HFFc6 (cell line): ENCODE measurements around the gene RAB25. TPM values are rescaled to one million over a fixed set of nuclear protein-coding genes. Genes with fewer than 3 reads are reported as not detected.
A peak's percentile ranks its signal among the peaks of the same experiment; 100 is the strongest.

Source experiments
- DNase-seq: peaks from one replicate; pipeline ENCODE4 v3.0.0-alpha.2; 2018
- H3K27ac Mint-ChIP-seq: 2 replicates; pipeline ENCODE4 v1.8.0; 2020; ENCODE audit warnings: mild to moderate bottlenecking, mixed read lengths
- H3K27me3 Mint-ChIP-seq: 2 replicates; pipeline ENCODE4 v1.8.0; 2021; ENCODE audit warnings: mild to moderate bottlenecking, moderate library complexity, mixed read lengths; ENCODE audit not compliant: insufficient read depth
- H3K36me3 Mint-ChIP-seq: 2 replicates; pipeline ENCODE4 v1.8.0; 2021; ENCODE audit warnings: low read depth, mixed read lengths
- H3K4me1 Mint-ChIP-seq: 2 replicates; pipeline ENCODE4 v1.8.0; 2020; ENCODE audit warnings: low read depth, mixed read lengths
- H3K4me3 Mint-ChIP-seq: 2 replicates; pipeline ENCODE4 v1.8.0; 2020; ENCODE audit warnings: mild to moderate bottlenecking, moderate library complexity, mixed read lengths
- H3K9me3 Mint-ChIP-seq: 2 replicates; pipeline ENCODE4 v1.8.0; 2020; ENCODE audit warnings: mild to moderate bottlenecking, mixed read lengths
- CTCF ChIP-seq: fragments of 200-600 bp; sonication (generic); IDR thresholded peaks from 2 replicates; pipeline ENCODE4 v1.5.0; 2021; ENCODE audit warnings: antibody characterized with exemption, mild to moderate bottlenecking
- total RNA-seq, 6 experiments: library from RNA; stranded (reverse); fragmentation: NEBNext Ultra II Directional; extraction: Animal tissue kit (Norgen Biotek cat#: 25700); gene quantifications; 2 replicates in 1 of 6; 3 replicates in 5 of 6; pipeline ENCODE4 v1.2.3, GENCODE V29; 2021

Gene RAB25
- total RNA-seq, 6 experiments from 2014 or later, result not detected

- no peak for TF ChIP-seq CTCF
- no peak for DNase-seq
- Mint-ChIP-seq H3K4me3 (no peak overlapping the region), H3K9me3 (no peaks in the 10 kb centered on the region), H3K36me3 (no peaks in the 10 kb centered on the region; the same call in 1 of the 2 replicates), H3K4me1 (peaks cover 83% of the 10 kb centered on the region), H3K27ac (peak overlapping the region; percentile 64), H3K27me3 (peaks cover 8% of the 10 kb centered on the region)
Observed at GRCh38 chr1:156100205-156100995, 39.4 kb downstream of the RAB25 start.

- peaks cover 83% of the 10 kb centered on the region for H3K4me1 Mint-ChIP-seq
- no peak overlapping the region for H3K4me3 Mint-ChIP-seq
- no peaks in the 10 kb centered on the region for H3K9me3 Mint-ChIP-seq
- H3K36me3 Mint-ChIP-seq, result no peaks in the 10 kb centered on the region; the same call in 1 of the 2 replicates
- TF ChIP-seq CTCF, result no peak
- peaks cover 5% of the 10 kb centered on the region for H3K27me3 Mint-ChIP-seq
- H3K27ac Mint-ChIP-seq, result peak overlapping the region; percentile 99
- DNase-seq, result no peak
Observed at GRCh38 chr1:156101880-156102279, 40.9 kb downstream of the RAB25 start.

- H3K4me3 Mint-ChIP-seq, result peak overlapping the region; percentile 82
- peak; percentile 41 for DNase-seq
- peaks cover 84% of the 10 kb centered on the region for H3K4me1 Mint-ChIP-seq
- no peaks in the 10 kb centered on the region for H3K9me3 Mint-ChIP-seq
- H3K27ac Mint-ChIP-seq, result peak overlapping the region; percentile 99
- TF ChIP-seq CTCF, result no peak
- peaks cover 5% of the 10 kb centered on the region; the same call in 1 of the 2 replicates for H3K27me3 Mint-ChIP-seq
- H3K36me3 Mint-ChIP-seq, result no peaks in the 10 kb centered on the region
Observed at GRCh38 chr1:156102633-156103511, 41.9 kb downstream of the RAB25 start.

- no peak; the same call in 1 of the 2 replicates for TF ChIP-seq CTCF
- no peaks in the 10 kb centered on the region for H3K9me3 Mint-ChIP-seq
- H3K4me1 Mint-ChIP-seq, result peaks cover 79% of the 10 kb centered on the region
- H3K27me3 Mint-ChIP-seq, result peaks cover 5% of the 10 kb centered on the region; the same call in 1 of the 2 replicates
- peak overlapping the region; percentile 99 for H3K27ac Mint-ChIP-seq
- peak; percentile 56 for DNase-seq
- no peaks in the 10 kb centered on the region for H3K36me3 Mint-ChIP-seq
- H3K4me3 Mint-ChIP-seq, result peak overlapping the region; percentile 82
Observed at GRCh38 chr1:156103521-156103947, 42.6 kb downstream of the RAB25 start.

- DNase-seq, result peak; percentile 93
- Mint-ChIP-seq H3K4me3 (peak overlapping the region; percentile 82), H3K36me3 (no peaks in the 10 kb centered on the region), H3K27ac (peak overlapping the region; percentile 99), H3K27me3 (peaks cover 5% of the 10 kb centered on the region; the same call in 1 of the 2 replicates), H3K4me1 (peaks cover 86% of the 10 kb centered on the region), H3K9me3 (no peaks in the 10 kb centered on the region)
- TF ChIP-seq CTCF, result no peak
Observed at GRCh38 chr1:156104065-156104810, 43.3 kb downstream of the RAB25 start.
